Hepatocyte (in vitro differentiated cells): ENCODE measurements around the gene CTF1.

ENCODE experiments used
- EZH2 ChIP-seq: fragments of 200-600 bp; sonication (generic); IDR thresholded peaks from 2 replicates; pipeline ENCODE4 v1.6.1; 2016; ENCODE audit warnings: antibody characterized with exemption, mild to moderate bottlenecking, borderline replicate concordance
- EZH2phosphoT487 ChIP-seq: fragments of 200-600 bp; sonication (generic); IDR thresholded peaks from one replicate; pipeline ENCODE4 v1.6.1; 2018; ENCODE audit warnings: antibody characterized with exemption, mild to moderate bottlenecking, low read depth, moderate library complexity; ENCODE audit not compliant: unreplicated experiment, severe bottlenecking
- TF ChIP-seq, protein P1 (sequence below): fragments of 200-600 bp; sonication (generic); IDR thresholded peaks from 2 replicates; pipeline ENCODE4 v1.5.1; 2016; ENCODE audit warnings: antibody characterized with exemption, mild to moderate bottlenecking; ENCODE audit not compliant: poor library complexity

- TF ChIP-seq, protein P1, sequence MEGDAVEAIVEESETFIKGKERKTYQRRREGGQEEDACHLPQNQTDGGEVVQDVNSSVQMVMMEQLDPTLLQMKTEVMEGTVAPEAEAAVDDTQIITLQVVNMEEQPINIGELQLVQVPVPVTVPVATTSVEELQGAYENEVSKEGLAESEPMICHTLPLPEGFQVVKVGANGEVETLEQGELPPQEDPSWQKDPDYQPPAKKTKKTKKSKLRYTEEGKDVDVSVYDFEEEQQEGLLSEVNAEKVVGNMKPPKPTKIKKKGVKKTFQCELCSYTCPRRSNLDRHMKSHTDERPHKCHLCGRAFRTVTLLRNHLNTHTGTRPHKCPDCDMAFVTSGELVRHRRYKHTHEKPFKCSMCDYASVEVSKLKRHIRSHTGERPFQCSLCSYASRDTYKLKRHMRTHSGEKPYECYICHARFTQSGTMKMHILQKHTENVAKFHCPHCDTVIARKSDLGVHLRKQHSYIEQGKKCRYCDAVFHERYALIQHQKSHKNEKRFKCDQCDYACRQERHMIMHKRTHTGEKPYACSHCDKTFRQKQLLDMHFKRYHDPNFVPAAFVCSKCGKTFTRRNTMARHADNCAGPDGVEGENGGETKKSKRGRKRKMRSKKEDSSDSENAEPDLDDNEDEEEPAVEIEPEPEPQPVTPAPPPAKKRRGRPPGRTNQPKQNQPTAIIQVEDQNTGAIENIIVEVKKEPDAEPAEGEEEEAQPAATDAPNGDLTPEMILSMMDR: no peak
- no peak for TF ChIP-seq EZH2
- no peak for TF ChIP-seq EZH2phosphoT487
Observed at GRCh38 chr16:30876867-30877266, 19.5 kb upstream of the CTF1 start.
